SU-DHL-6 (cell line): ENCODE measurements around the gene HRK.

Experiments
- H2AFZ ChIP-seq: fragments of 200-600 bp; sonication (generic); 2 replicates; pipeline ENCODE4 v1.6.1; 2014; ENCODE audit warnings: low read depth, mild to moderate bottlenecking, moderate library complexity, mixed read lengths, antibody characterized with exemption, low read length; ENCODE audit not compliant: severe bottlenecking
- H3F3A ChIP-seq: fragments of 200-600 bp; shearing (Covaris generic); 2 replicates; pipeline ENCODE4 v1.6.0; 2016; ENCODE audit warnings: antibody characterized with exemption, mild to moderate bottlenecking; ENCODE audit not compliant: insufficient read depth
- H3K27ac ChIP-seq: fragments of 200-600 bp; sonication (generic); 2 replicates; pipeline ENCODE4 v1.5.1; 2016; ENCODE audit warnings: low read depth, mild to moderate bottlenecking, low read length, moderate library complexity, mixed read lengths
- H3K27me3 ChIP-seq: fragments of 200-600 bp; sonication (generic), shearing (Covaris generic); 2 replicates; pipeline ENCODE4 v1.6.0; 2014; ENCODE audit warnings: mild to moderate bottlenecking, low read length
- H3K36me3 ChIP-seq: fragments of 200-600 bp; sonication (generic); 2 replicates; pipeline ENCODE4 v1.6.1; 2014; ENCODE audit warnings: mild to moderate bottlenecking, low read length, mixed read lengths
- H3K4me2 ChIP-seq: fragments of 300-600, 200-600 bp; shearing (Covaris generic), sonication (generic); 2 replicates; pipeline ENCODE4 v1.6.0; 2014; ENCODE audit warnings: low read length, low read depth, mild to moderate bottlenecking; ENCODE audit not compliant: poor library complexity, severe bottlenecking
- H3K4me3 ChIP-seq: fragments of 200-600 bp; sonication (generic); 2 replicates; pipeline ENCODE4 v1.5.1; 2014; ENCODE audit warnings: antibody characterized with exemption, low read length, mild to moderate bottlenecking, mixed read lengths; ENCODE audit not compliant: insufficient read depth, poor library complexity, severe bottlenecking
- H3K79me2 ChIP-seq: fragments of 200-600 bp; sonication (generic); 2 replicates; pipeline ENCODE4 v1.6.1; 2014; ENCODE audit warnings: mild to moderate bottlenecking, low read length, moderate library complexity; ENCODE audit not compliant: insufficient read depth
- H3K9ac ChIP-seq: fragments of 200-600 bp; sonication (generic); 2 replicates; pipeline ENCODE4 v1.7.0; 2014; ENCODE audit warnings: mild to moderate bottlenecking, low read length
- H3K9me2 ChIP-seq: fragments of 200-600 bp; sonication (generic); replicated peaks from 2 replicates; pipeline ENCODE4 v1.6.1; 2014; ENCODE audit warnings: low read length; ENCODE audit not compliant: insufficient read depth
- H3K9me3 ChIP-seq: fragments of 200-600 bp; sonication (generic); 2 replicates; pipeline ENCODE4 v1.6.1; 2014; ENCODE audit warnings: low read length, mixed read lengths; ENCODE audit not compliant: insufficient read depth
- H4K20me1 ChIP-seq: fragments of 200-600 bp; sonication (generic); 2 replicates; pipeline ENCODE4 v1.6.1; 2014; ENCODE audit warnings: low read depth, mild to moderate bottlenecking, antibody characterized with exemption, low read length, moderate library complexity, mixed read lengths
- CTCF ChIP-seq: fragments of 200-600 bp; sonication (generic); IDR thresholded peaks from one replicate; pipeline ENCODE4 v1.5.1; 2017; ENCODE audit warnings: antibody characterized with exemption, mild to moderate bottlenecking, low read length, moderate library complexity; ENCODE audit not compliant: insufficient read depth, poor library complexity, severe bottlenecking
- EZH2phosphoT487 ChIP-seq: fragments of 200-600 bp; sonication (generic), shearing (Covaris generic); conservative IDR thresholded peaks from 2 replicates; pipeline ENCODE4 v1.6.1; 2018; ENCODE audit warnings: mild to moderate bottlenecking, antibody characterized with exemption, low read length, moderate library complexity, mixed read lengths

The HRK gene

GRCh38 chr12:116833474-116833873, 47.8 kb downstream of the HRK start:
- Histone ChIP-seq H3K9me2 (no peaks in the 10 kb centered on the region), H3K9ac (no peak overlapping the region), H3F3A (no peaks in the 10 kb centered on the region), H3K27ac (no peak overlapping the region), H3K4me3 (no peak overlapping the region), H3K27me3 (no peaks in the 10 kb centered on the region), H2AFZ (no peak overlapping the region), H3K4me2 (no peak overlapping the region), H3K9me3 (no peaks in the 10 kb centered on the region), H3K79me2 (no peaks in the 10 kb centered on the region), H4K20me1 (no peaks in the 10 kb centered on the region), H3K36me3 (no peaks in the 10 kb centered on the region)
- TF ChIP-seq CTCF, result no peak
- no peak for TF ChIP-seq EZH2phosphoT487

GRCh38 chr12:116832353-116832752, 48.9 kb downstream of the HRK start:
- no peak overlapping the region for H3K9ac ChIP-seq
- H3K4me2 ChIP-seq, result no peak overlapping the region
- H3F3A ChIP-seq, result no peaks in the 10 kb centered on the region
- no peaks in the 10 kb centered on the region for H3K9me3 ChIP-seq
- no peaks in the 10 kb centered on the region for H3K9me2 ChIP-seq
- no peak overlapping the region for H3K4me3 ChIP-seq
- H3K79me2 ChIP-seq, result no peaks in the 10 kb centered on the region
- no peaks in the 10 kb centered on the region for H3K27me3 ChIP-seq
- H3K36me3 ChIP-seq, result no peaks in the 10 kb centered on the region
- H3K27ac ChIP-seq, result no peak overlapping the region
- TF ChIP-seq CTCF, result no peak
- TF ChIP-seq EZH2phosphoT487, result no peak
- H4K20me1 ChIP-seq, result no peaks in the 10 kb centered on the region
- no peak overlapping the region for H2AFZ ChIP-seq

GRCh38 chr12:116827432-116827831, 53.8 kb downstream of the HRK start:
- Histone ChIP-seq H3K9me3 (no peaks in the 10 kb centered on the region), H3K9me2 (no peaks in the 10 kb centered on the region), H2AFZ (no peak overlapping the region), H3K27me3 (no peaks in the 10 kb centered on the region), H3K36me3 (no peaks in the 10 kb centered on the region), H3K27ac (no peak overlapping the region), H3K4me2 (no peak overlapping the region), H3K79me2 (no peaks in the 10 kb centered on the region), H3K4me3 (no peak overlapping the region), H3K9ac (no peak overlapping the region), H4K20me1 (no peaks in the 10 kb centered on the region), H3F3A (no peaks in the 10 kb centered on the region)
- TF ChIP-seq CTCF, result no peak

- H3K36me3 ChIP-seq, result no peaks in the 10 kb centered on the region
Measured at GRCh38 chr12:116821291-116821690, 60.0 kb downstream of the HRK start.

More at GRCh38 chr12:116821291-116821690, 60.0 kb downstream of the HRK start:
- Histone ChIP-seq H2AFZ (no peak overlapping the region), H3K9me2 (no peaks in the 10 kb centered on the region), H3K79me2 (no peaks in the 10 kb centered on the region), H3F3A (peaks cover 28% of the 10 kb centered on the region), H3K27ac (no peak overlapping the region), H3K9me3 (no peaks in the 10 kb centered on the region), H4K20me1 (no peaks in the 10 kb centered on the region), H3K4me3 (no peak overlapping the region), H3K9ac (no peak overlapping the region), H3K27me3 (no peaks in the 10 kb centered on the region), H3K4me2 (no peak overlapping the region)
- TF ChIP-seq EZH2phosphoT487, result no peak
